IPS DF 19.7 (cell line): ENCODE data around the gene ELF2.
"Not testable (repeated sequence)": the region's sequence is repeated elsewhere in the genome, so short reads cannot be mapped to it uniquely, and the experiment has no call there.

Experiments used
- DNase-seq: peaks from one replicate; pipeline ENCODE4 v3.0.0-alpha.2; 2013; ENCODE audit warnings: low read depth, low spot score

Gene ELF2

DNA sequence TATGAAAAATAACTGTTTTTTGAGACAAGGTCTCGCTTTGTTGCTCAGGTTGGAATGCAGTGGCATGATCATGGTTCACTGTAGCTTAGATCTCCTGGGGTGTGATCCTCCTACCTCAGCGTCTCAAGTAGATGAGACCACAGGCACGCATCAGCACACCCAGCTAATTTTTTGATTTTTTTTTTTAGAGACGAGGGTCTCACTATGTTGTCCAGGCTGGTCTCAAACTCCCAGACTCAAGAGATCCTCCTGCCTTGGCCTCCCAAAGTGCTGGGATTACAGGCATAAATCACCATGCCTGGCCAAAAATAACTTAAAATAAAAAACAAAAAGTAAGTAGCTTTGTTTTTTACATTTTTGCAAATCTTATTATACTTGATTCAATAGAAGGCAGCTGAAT, 98.1 kb downstream of the ELF2 start:
- no peak for DNase-seq

GRCh38 chr4:139077567-139078355, 99.3 kb downstream of the ELF2 start:
- DNase-seq: no peak

GRCh38 chr4:139076016-139076744, 100.8 kb downstream of the ELF2 start:
- no peak for DNase-seq

- DNase-seq: no peak
Observed at GRCh38 chr4:139060591-139060990, 116.4 kb downstream of the ELF2 start.

DNA sequence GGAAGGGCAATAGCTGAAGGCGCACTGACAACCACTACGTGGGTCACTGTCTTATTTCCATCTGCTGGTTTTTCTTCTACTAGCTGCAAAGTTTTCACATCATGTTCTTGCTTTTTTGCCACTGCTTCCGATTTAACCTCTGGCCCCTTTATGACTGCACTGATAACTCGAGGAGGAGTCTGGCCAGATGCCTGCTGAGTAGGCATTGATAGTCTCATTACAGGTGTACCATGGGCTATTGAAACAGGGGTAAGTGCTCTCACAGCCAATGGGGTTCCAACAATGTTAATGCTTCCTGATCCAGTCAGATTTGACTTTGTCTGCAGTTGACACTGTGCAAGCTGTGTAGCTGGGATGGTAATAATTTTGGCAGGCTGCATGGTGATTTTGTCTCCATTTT, 118.0 kb downstream of the ELF2 start:
- not testable (repeated sequence) for DNase-seq

GRCh38 chr4:139054791-139055505, 122.1 kb downstream of the ELF2 start:
- DNase-seq: no peak

DNA sequence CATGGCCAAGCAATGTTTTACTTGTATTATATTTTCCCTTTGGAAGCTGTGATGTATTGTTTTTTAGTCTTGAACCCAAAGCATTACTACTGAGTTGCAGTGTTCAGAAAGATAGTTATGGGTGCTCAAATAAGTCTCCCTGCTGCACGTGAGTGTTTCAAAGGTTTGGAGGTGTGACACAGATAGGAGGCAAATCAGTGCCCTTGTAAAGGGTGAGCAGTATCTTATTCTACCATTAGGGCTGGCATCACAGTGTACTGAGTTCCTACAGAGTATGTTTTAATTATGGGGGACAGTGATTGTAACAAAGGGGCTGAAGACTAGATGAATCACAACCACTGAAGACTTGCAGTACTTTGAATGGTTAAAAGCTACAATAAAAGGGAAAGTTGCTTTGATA, 123.1 kb downstream of the ELF2 start:
- no peak for DNase-seq

DNA sequence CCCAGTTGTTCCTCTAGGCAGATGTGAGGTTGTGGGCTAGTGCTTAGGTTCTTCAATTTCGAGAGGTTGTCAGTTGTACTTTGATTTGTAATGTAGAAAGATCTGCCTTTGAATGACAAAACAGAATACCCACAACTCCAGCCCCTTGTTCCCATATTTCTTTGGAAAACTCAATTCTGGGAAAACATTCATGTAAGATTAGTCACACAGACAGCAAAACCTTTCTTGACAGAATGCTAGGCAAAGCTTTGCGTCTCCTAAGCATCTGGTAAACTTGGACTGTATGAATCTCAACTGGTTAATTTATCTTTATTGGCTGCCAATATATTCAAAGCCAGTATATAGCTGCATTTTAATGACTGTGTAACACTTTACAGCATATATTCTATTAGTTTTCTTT, 126.6 kb downstream of the ELF2 start:
- DNase-seq: no peak

GRCh38 chr4:139048026-139048425, 129.0 kb downstream of the ELF2 start:
- DNase-seq: no peak

DNA sequence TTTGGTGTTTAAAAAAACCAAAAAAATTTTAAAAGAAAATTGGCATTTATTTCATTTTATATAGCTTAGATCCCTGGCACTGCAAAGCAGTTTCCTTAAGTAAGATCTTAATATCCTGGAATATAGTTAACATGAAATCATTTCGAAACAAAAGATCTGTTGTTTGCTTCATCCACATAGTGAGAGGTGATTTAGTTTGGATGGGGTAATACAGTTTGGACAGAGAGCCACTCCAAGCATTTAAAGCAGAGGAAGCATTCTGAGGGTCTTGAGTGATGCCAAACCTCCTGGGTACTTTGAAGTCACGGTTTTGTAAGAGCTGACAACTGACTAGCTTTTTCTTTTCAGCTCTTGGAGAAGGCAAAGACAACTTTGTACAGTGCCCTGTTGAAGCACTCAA, 132.7 kb downstream of the ELF2 start:
- DNase-seq: no peak

- DNase-seq: no peak
Observed at GRCh38 chr4:139042981-139043460, 134.0 kb downstream of the ELF2 start.

- DNase-seq: no peak
Observed at GRCh38 chr4:139038874-139039443, 138.1 kb downstream of the ELF2 start.

- DNase-seq: no peak
Observed at GRCh38 chr4:139036885-139037284, 140.1 kb downstream of the ELF2 start.

- no peak for DNase-seq
Observed at GRCh38 chr4:139035650-139036049, 141.4 kb downstream of the ELF2 start.

DNA sequence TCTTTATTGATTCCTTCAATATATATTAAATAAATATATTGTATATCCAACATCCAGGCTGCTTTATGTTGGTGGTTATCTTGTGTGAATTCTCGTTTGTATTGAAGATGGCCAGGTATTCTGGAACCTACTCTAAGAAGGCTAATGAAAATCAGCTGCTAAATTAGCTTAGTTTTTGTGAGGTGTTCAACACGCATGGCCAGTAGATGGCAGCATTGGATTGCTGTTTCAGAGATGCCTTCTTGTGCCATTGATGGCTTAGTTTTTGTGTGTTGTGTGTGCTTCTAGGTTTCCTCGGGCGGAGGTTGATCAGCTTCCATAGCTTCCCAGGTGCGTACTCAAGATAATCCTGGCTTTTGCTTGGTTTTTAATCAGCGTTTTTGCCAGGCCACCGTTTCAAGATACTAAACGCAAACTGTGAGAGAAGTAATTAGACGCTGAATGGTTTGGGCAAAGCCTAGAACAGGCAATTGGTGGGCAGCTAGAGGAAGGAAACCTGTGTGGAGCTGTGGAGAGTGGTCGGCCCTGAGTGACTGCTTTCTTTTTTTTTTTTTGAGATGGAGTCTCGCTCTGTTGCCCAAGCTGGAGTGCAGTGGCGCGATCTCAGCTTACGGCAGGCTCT, 146.3 kb downstream of the ELF2 start:
- DNase-seq: peak; percentile 74

- DNase-seq: not testable (repeated sequence)
Observed at GRCh38 chr4:139029866-139030363, 147.1 kb downstream of the ELF2 start.

DNA sequence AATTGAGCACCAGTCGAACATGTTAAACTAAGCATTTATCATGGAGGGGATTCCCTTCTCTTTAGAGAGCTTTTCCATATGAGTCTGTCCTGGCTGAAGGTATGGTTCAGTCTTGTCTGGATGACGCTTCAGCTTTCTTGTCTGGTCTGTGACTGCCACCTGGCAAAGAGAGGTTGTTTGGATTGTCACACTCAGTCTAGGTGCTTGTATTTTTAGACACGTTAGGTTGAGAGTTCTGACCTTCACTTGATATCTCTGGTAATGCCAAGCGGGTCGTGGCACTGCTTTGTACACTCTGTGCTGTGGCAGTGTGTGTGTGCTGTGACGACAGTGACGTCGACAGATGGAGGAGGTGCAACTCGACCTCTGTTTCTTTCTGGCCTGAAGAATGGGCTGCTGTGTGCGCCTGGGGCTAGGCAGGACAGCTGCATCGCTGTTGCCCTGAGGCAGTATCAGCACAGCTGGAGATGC, 148.8 kb downstream of the ELF2 start:
- no peak for DNase-seq

DNA sequence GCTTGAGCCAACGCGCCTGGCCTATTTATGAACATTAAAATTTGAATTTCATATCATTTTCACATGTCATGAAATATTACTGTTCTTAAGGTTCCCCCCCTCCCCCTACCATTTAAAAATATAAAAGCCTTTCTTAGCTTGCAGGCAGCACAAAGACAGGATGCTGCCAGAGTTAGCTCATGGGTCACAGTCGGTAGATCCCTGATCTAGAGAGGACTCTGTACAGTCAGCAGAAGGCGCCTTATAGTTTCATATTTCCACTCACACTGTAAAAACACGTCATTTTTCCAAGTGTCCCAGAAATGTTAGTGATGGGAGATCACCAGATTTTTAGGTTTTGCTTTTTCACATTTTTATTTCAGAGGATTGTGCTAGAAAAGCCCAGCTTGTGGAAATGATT, 149.2 kb downstream of the ELF2 start:
- no peak for DNase-seq

DNA sequence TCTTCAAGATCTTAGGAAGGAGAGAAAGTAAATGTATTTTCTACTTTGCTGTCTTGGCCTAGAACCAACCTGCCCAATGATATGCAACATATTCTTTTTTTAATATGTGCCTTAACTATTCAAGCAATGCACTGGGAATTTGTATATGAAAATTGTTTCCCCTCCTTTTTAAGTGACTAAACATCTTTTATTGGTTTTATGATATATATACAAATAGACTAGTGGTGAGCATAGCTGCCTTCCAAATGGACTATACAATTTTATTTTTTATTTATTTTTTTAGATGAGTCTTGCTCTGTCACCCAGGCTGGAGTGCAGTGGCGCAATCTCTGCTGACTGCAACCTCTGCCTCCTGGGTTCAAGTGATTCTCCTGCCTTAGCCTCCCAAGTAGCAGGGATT, 151.2 kb downstream of the ELF2 start:
- DNase-seq: no peak

DNA sequence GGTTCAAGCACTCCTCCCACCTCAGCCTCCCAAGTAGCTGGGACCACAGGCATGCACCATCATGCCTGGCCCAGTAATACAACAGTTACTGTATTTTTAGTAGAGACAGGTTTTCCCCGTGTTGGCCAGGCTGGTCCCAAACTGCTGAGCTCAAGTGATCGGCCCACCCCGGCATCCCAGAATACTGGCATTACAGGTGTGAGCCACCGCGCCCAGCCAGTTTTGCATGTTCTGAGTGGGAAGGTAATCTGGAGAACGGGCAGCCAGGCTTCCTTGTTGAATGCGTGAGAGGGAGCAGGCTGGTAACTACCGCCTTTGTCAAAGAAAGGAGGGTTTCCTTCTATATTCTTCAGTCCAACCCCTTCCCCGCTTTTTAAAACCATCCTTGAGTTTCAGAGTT, 152.3 kb downstream of the ELF2 start:
- no peak for DNase-seq

DNA sequence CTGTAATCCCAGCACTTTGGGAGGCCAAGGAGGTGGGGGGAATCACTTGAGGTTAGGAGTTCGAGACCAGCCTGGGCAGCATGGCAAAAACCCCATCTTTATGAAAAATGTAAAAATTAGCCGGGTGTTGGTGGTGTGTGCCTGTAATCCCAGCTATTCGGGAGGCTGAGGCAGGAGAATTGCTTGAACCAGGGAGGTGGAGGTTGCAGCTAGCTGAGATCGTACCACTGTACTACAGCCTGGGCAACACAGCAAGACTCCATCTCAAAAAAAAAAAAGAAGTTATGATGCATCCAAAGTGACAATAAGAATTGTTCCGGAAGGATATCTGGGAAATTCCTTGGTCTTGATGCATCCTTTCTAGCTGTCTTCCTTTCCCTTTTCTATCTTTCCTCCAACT, 154.2 kb downstream of the ELF2 start:
- no peak for DNase-seq
